Measurements from ENCODE around the gene EID2. TPM values are rescaled to one million over a fixed set of nuclear protein-coding genes. Genes with fewer than 3 reads are reported as not detected.

Gene EID2
- total and polyA plus RNA-seq, 2 of the 13 experiments (the other 11 are each of a cell fraction or from before 2014, with no cell fraction given): 3.7 to 14.1 TPM

DNA sequence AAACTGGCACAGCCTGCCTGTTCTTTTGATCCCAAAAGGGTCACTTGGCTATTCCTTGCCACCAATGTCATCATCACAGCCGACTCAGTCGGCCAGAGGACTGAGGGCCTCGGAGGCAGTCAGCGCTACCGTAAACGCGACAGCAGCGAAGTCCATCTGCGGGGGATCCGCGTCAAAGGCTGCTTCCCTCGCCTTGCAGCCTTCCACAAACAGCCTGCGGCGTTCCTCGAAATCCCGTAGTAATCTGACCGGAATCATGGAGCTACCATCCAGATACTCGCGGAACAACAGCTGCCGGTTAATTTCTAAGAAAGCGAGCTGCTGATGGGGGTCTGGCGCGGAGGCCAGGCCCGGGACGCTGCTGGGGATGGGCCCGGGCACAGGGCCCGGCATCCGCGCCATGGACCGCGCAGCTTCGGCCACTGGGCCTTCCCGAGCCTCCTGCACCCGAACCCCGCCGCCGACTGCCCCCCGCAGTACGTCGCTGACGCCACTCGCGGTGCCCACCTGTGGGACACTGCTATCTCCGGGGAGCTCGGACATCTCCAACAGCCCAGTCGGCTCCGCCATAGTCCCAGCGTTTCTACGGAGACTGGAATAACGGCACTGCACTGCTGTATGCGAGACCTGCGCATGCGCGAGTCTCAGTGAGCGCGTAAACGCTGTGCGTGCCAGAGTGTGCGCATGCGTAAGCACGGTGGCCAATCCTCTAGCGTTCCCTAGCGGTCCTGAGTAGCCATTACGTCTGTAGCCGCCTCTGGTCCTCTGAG, 7.5 kb downstream of the EID2 start, which contains the start of gene EID2B (continued):
- TF ChIP-seq, protein P1, sequence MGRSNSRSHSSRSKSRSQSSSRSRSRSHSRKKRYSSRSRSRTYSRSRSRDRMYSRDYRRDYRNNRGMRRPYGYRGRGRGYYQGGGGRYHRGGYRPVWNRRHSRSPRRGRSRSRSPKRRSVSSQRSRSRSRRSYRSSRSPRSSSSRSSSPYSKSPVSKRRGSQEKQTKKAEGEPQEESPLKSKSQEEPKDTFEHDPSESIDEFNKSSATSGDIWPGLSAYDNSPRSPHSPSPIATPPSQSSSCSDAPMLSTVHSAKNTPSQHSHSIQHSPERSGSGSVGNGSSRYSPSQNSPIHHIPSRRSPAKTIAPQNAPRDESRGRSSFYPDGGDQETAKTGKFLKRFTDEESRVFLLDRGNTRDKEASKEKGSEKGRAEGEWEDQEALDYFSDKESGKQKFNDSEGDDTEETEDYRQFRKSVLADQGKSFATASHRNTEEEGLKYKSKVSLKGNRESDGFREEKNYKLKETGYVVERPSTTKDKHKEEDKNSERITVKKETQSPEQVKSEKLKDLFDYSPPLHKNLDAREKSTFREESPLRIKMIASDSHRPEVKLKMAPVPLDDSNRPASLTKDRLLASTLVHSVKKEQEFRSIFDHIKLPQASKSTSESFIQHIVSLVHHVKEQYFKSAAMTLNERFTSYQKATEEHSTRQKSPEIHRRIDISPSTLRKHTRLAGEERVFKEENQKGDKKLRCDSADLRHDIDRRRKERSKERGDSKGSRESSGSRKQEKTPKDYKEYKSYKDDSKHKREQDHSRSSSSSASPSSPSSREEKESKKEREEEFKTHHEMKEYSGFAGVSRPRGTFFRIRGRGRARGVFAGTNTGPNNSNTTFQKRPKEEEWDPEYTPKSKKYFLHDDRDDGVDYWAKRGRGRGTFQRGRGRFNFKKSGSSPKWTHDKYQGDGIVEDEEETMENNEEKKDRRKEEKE (IDR thresholded peaks at IDR 0.05): no peak
- peak; percentile 65; the same call in 1 of the 2 replicates for TF ChIP-seq ZMYM4 (CRISPR knock-in tag; IDR thresholded peaks at IDR 0.05)
- peak; percentile 54; the same call in 1 of the 2 replicates for TF ChIP-seq MIER3 (CRISPR knock-in tag; IDR thresholded peaks at IDR 0.05; ENCODE audit: borderline replicate concordance)
- peak; percentile 50; the same call in 1 of the 2 replicates for TF ChIP-seq PITX1 (CRISPR knock-in tag; IDR thresholded peaks at IDR 0.05)
- no peak for TF ChIP-seq ZNF792 (CRISPR knock-in tag; IDR thresholded peaks at IDR 0.05)

DNA sequence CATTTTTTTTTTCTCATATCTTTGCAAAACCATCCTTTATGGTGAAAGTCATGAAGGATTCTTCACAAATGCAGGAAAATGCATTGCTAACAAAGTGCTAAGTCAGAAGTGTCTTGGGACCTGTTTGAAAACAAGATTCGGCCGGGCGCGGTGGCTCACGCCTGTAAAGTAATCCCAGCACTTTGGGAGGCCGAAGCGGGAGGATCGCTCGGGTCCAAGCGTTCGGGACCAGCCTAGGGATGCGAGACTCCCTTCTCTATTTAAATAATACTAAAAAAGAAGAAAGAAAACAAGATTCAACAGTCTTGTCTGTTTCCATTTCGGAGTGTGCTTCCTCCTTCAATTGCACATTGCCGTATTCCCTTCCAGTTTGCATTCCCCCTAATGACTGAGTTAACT, 8.1 kb downstream of the EID2 start:
- H3K9me3 ChIP-seq (ENCODE audit: low read length): no peaks in the 10 kb centered on the region
- BruUV-seq (replicated peaks): no TSS peak
- H3K9ac ChIP-seq (ENCODE audit: insufficient read depth, low read depth, low read length): peak overlapping the region; percentile 80
- CTCF ChIA-PET (ENCODE audit: low intra/inter-chr PET ratio, low total read pairs): interaction anchor here (0.9 to 2.3 kb wide), 2 partner anchors 34 to 57 kb away, joined by 3 to 20 read pairs; no protein-coding TSS in a partner anchor
- WGBS (ENCODE audit: low lambda C conversion rate): 4% methylated on average over 14 of the region's 14 CpGs
- in situ Hi-C loops (cut with HindIII; ENCODE audit: extremely low pct_ligation_motif_present, low pct_unique_long_range_greater_than_20kb) (loop anchor here (5.0 kb wide), 1 partner anchor 35 kb away; the partner anchor contains the start of gene DLL3), intact Hi-C loops (cut with micrococcal nuclease; ENCODE audit: unreplicated experiment) (loop anchor here (1.0 to 10.0 kb wide), 2 partner anchors 58 to 117 kb away; partner anchors contain the start of gene PLEKHG2)
- DNase-seq (ENCODE audit: low spot score): no peak
- ATAC-seq: no peak
- H4K20me1 ChIP-seq (ENCODE audit: insufficient read depth, low read length): no peaks in the 10 kb centered on the region
- no peak for FAIRE-seq
- no peaks in the 10 kb centered on the region for H3K36me3 ChIP-seq (replicated peaks in 1 of 2; ENCODE audit: control insufficient read depth in 1 of 2, insufficient read depth in 2 of 2, low read length in 2 of 2)
- H3K4me1 ChIP-seq (ENCODE audit: insufficient read depth, low read length): peaks cover 15% of the 10 kb centered on the region
- H2AFZ ChIP-seq (ENCODE audit: low read length): no peak overlapping the region
- H3K4me3 ChIP-seq (replicated peaks in 1 of 3; ENCODE audit: insufficient read depth in 1 of 3, low read depth in 2 of 3, low read length in 3 of 3): peak overlapping the region; percentile 81 to 93 (median 89)
- POLR2A ChIA-PET: interaction anchor here (0.8 to 1.2 kb wide), 4 partner anchors 18 to 134 kb away, joined by 4 to 6 read pairs (median 5); partner anchors contain the start of genes RPS16, SELENOV and SUPT5H
- H3K27ac ChIP-seq (ENCODE audit: extremely low read length, insufficient read depth, low read length): peak overlapping the region; percentile 45
- peak overlapping the region; percentile 94 for H3K4me2 ChIP-seq (ENCODE audit: low read depth, low read length)
- H3K79me2 ChIP-seq (ENCODE audit: insufficient read depth, low read length): peaks cover 12% of the 10 kb centered on the region
- TF ChIP-seq DMAP1 (CRISPR knock-in tag; IDR thresholded peaks at IDR 0.05): no peak
- TF ChIP-seq, protein P2, sequence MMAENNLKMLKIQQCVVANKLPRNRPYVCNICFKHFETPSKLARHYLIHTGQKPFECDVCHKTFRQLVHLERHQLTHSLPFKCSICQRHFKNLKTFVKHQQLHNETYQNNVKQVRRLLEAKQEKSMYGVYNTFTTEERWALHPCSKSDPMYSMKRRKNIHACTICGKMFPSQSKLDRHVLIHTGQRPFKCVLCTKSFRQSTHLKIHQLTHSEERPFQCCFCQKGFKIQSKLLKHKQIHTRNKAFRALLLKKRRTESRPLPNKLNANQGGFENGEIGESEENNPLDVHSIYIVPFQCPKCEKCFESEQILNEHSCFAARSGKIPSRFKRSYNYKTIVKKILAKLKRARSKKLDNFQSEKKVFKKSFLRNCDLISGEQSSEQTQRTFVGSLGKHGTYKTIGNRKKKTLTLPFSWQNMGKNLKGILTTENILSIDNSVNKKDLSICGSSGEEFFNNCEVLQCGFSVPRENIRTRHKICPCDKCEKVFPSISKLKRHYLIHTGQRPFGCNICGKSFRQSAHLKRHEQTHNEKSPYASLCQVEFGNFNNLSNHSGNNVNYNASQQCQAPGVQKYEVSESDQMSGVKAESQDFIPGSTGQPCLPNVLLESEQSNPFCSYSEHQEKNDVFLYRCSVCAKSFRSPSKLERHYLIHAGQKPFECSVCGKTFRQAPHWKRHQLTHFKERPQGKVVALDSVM (CRISPR knock-in tag; IDR thresholded peaks at IDR 0.05): peak; percentile 86
- no peaks in the 10 kb centered on the region; a peak in 2 of 5 replicates for H3K27me3 ChIP-seq (ENCODE audit: control insufficient read depth in 1 of 2, insufficient read depth in 2 of 2, low read length in 2 of 2)

Data from HepG2 (cell line).